NCI-H128 (cell line): ENCODE measurements around the gene IPO4.
A peak's percentile ranks its signal among the peaks of the same experiment; 100 is the strongest.

Experiments used
- DNase-seq: peaks from one replicate; lab custom pipeline; 2025; ENCODE audit not compliant: unreplicated experiment; lab: John Stamatoyannopoulos, UW

IPO4 gene

DNA sequence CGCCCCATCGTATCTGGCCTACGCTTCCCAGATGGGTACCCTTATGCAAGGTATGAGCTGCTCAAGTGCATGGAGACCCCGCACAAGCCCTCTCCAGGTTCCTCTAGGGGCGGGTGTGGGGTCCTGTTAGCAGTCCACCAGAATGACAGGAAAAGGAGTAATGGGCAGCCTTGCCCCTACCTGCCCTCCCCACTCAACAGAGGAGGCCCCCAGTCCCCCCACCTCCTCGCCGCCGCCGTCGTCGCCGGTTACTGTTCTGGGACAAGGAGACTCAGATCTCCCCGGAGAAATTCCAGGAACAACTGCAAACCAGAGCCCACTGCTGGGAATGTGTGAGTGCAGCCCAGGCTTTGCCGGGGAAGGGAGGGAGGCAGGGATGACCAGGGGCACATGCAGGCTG, 10.7 kb downstream of the IPO4 start:
- DNase-seq, result no peak

DNA sequence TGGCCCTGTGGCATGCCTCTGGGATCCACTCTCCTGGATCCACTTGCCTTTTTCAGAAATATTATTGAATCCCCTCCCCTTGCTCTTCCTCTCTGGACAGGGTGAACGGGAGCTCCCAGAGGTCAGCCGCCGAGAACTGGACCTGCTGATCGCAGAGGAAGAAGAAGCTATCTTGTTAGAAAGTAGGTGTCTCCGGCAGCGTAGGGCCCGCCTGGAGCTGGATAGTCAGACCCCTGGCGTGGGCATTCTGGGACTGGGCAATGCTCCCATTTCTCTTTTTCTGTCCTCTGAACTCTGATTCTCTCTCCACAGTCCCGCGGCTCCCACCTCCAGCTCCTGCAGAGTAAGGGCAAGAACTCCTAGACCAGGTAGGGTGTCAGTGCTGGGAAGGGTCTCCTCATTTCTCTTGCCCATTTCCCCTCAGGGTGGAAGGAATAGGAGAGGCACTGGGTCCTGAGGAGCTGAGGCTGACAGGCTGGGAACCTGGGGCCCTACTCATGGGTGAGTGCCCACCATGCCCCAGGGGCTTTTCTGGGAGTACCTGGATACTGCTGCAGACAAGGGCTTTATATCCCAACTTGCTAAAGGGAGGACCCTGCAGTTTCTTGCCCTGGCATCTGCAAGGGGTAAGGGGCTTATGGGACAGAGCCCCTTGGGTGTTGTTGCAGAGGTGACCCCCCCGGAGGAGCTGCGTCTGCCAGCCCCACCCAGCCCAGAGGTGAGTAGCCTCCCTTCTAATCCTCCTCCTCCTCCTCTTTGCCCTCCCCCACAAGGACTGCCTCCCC, 11.4 kb downstream of the IPO4 start:
- no peak for DNase-seq

GRCh38 chr14:24176599-24176998, 12.0 kb downstream of the IPO4 start:
- no peak for DNase-seq

GRCh38 chr14:24172871-24173281, 15.7 kb downstream of the IPO4 start:
- DNase-seq, result no peak

DNA sequence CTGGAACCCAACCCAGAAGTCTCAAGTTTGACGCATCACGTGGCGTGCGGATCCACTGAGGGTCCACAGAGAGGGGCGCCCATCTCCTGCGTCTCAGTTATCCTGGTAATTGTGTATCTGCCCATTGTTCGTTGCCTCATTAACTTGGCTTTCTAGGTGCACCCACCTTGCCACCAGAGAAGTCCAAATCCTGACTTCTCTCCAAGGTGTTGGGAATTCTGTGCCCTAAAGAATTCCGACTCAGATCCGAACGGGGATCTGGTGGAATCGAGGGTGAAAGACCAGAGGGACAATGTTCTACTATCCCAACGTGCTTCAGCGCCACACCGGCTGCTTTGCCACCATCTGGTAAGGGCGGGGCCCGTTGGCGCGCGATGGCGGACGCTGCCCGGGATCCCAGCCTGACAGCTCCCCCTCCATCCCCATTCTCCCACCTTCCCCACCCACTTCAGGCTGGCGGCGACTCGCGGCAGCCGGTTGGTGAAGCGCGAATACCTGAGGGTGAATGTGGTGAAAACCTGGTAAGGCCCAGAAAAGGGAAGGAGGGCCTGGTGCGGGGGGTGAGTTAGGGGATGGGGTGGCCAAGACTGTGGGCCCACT, 16.3 kb downstream of the IPO4 start:
- DNase-seq, result no peak

DNA sequence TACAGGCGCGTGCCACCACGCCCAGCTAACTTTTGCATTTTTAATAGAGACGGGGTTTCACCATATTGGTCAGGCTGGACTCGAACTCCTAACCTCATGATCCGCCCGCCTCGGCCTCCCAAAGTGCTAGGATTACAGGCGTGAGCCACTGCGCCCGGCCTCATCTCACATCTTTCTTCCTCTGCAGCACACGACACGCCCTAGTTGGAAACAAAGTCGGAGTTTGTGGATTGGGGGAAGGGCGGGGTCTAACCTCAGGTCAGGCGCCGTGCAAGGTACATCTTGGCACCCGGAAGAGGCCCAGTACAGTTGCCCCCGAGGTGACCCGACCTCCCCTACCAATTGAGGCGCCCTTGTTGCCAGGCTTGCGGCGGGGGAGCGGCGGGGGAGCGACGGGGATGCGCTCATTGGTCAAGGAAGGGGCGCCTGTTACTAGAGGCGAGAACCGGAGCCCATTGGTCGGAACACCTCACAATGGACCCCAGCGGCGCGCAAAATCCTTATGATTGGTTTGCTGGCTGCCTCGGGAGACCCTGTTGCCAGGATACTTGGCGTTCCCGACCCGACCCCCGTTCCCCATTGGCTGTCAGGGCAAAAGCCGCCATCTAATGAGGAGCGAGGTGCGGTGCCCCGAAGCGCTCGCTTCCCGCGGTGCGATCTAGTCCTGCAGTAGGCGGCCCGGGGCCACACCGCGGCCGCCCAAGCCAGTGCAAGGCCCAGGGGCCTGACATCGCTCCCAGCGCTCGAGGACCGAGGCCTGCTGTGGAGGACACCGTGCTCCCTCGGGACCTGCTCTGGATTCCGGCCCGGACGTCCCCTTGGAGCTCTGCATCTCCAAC, 17.0 kb downstream of the IPO4 start, which contains the start of gene REC8:
REC8 (plus strand) TSS at position 659 of the 839 bp plus-strand sequence. CDS start 473 bp downstream, outside the sequence.
- peak; percentile 97 for DNase-seq

DNA sequence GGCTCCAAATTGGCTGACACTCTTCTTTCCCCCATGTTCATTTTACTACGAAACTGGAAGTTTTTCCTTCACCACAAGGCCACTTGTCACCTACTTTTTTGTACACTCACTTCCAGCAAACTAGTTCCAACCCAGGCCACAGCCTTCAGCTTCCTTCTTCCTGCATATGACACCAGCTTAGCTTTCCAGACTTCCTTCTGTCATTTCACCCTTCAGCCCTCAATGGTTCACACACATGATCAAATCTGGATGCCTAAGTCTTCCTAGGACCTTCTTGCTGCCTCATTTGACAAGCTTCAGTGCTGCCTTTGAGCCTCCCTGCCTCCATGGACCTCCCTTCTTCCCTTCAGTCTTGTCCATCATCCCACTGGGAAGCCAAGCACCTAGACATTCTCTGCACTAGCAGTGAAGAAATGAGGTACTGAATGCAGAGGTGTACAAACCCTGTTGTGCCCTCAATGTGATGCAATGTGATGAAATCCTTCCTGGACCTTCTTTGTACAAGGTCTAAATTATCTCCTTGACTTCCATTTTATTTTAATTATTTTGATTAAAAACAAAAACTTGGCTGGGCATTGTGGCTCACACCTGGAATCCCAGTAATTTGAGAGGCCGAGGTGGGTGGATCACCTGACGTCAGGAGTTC, 21.0 kb downstream of the IPO4 start:
- DNase-seq, result no peak

DNA sequence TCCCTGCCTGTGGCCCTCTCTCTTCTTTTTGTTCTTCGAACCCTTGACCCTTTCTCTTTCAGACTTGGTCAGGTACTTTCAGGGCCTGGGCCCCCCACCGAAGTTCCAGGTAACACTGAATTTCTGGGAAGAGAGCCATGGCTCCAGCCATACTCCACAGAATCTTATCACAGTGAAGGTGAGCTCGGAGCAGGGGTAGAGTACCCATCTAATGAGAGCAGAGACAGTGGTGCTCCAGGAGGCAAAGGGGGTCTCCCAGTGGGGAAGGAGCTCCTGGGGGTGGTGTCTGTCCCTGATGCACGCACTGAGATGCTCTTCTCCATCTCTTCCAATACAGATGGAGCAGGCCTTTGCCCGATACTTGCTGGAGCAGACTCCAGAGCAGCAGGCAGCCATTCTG, 22.8 kb downstream of the IPO4 start:
- DNase-seq, result no peak

GRCh38 chr14:24164518-24164991, 24.1 kb downstream of the IPO4 start:
- no peak for DNase-seq

DNA sequence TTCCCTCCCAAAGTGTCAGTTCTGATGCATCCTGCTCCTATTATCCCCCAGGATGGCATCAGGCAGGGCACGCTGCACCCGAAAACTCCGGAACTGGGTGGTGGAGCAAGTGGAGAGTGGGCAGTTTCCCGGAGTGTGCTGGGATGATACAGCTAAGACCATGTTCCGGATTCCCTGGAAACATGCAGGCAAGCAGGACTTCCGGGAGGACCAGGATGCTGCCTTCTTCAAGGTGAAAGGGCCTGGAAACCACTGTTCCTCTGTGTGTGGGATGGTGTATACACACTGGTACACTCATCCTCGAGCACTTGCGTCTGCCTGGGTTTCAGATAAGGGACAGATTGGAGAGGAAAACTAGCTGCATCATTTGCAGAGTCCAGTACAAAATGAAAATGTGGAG, 26.5 kb downstream of the IPO4 start:
- no peak for DNase-seq

DNA sequence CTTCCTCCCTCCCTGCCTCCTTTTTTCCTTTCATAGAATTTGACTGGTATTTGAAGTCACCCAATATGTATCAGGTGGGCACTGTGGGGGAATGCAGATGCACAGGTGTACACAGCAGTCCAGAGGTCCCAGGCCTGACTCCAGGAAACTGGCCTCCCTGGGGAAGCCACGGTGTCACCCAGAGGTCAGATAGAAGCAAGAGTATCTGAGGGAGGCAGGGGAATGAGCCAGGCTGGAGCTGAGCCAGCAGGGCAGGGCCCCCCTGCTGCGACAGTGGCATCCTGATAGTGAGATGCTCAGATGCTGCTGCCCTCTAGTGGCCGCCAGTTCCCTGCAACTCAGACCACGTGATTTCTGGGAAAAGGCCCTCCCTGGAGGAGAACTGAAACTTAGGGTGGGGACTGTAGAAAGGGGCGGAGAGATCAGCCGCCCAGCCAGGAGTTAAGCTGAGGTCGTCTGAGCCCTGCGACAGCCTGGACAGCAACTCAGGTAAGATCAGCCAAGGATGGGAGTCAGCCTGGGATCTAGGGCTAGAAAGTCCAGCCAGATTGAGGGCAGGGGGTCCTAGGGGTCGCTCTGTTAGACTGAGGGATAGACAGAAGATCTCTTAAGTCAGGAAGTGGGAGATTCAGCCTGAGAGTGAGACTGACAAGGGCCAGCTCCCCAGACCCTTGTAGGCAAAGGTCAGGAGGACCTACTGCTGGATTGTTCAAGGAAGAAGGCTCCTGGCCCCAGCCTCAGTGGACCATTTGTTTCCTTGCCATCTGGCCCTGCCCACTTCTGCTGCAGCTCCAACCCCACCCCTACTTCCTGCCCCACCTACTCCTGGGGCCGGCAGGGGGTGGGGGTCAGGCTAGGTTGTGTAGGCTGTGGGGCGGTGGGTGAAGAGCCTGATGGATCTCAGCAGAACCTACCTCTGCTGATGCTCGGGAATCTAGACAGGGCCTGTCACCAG, 27.5 kb downstream of the IPO4 start, which contains the start of gene IRF9:
IRF9 (plus strand) TSS at position 416 of the 955 bp plus-strand sequence. CDS start 880 bp downstream, outside the sequence.
- DNase-seq, result peak; percentile 91

GRCh38 chr14:24160499-24160849, 28.1 kb downstream of the IPO4 start:
- no peak for DNase-seq

- no peak for DNase-seq
Observed at GRCh38 chr14:24159777-24160498, 28.7 kb downstream of the IPO4 start.

DNA sequence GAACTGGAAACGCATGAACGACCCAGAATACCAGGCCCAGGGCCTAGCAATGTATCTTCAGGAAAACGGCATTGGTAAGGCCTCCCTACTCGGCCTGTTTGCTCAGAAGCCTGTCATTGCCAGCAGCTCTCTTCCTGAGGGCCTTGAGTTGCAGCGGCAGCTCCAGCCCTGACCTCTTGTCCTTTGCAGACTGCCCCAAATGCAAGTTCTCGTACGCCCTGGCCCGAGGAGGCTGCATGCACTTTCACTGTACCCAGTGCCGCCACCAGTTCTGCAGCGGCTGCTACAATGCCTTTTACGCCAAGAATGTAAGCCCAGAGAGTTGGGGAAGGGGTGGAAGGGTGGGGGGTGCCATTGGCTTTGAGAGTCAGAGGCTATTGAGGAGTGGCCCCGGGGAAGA, 31.3 kb downstream of the IPO4 start:
- DNase-seq, result no peak

DNA sequence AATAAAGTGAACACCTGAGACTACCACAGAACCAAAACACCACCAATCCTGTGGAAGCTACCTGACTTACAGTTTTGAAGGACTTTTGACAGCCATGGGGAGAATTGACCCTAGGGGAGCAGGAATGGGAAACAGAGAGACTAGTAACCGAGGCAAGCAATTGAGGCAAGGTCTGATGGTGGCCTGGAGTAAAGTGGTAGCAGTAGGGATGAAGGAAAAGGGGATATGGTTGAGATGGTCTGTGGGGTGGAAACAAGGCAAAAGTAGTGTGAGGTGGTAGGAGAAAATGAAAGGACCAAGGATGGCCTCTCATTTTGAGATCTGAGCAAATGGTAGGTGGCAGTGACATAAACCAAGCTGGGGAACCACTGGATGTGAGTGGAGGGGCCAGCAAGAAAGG, 31.8 kb downstream of the IPO4 start:
- DNase-seq, result no peak

DNA sequence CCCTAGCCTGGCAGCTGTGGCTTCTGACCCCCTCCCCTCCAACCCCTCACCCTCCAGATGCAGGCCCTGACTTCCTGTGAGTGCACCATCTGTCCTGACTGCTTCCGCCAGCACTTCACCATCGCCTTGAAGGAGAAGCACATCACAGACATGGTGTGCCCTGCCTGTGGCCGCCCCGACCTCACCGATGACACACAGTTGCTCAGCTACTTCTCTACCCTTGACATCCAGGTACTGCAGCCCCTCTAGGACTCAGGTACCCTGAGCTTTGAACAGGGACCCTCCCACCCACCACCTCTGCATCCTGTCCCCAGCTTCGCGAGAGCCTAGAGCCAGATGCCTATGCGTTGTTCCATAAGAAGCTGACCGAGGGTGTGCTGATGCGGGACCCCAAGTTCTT, 33.5 kb downstream of the IPO4 start:
- DNase-seq, result no peak

- DNase-seq, result no peak
Observed at GRCh38 chr14:24151404-24152080, 37.1 kb downstream of the IPO4 start.

DNA sequence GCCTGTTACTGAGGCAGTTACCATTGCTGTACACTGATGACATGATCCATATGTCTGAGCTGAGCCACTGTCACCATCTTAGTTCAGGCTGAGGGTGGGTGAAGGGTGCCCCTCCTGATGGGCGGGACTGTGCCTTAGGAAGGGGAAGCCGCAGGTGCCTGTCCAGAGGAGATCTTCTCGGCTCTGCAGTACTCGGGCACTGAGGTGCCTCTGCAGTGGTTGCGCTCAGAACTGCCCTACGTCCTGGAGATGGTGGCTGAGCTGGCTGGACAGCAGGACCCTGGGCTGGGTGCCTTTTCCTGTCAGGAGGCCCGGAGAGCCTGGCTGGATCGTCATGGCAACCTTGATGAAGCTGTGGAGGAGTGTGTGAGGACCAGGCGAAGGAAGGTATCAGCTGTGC, 37.6 kb downstream of the IPO4 start:
- DNase-seq, result no peak

GRCh38 chr14:24150567-24150966, 38.0 kb downstream of the IPO4 start:
- DNase-seq, result no peak
